Measurements from ENCODE around the gene C1orf232.

Gene C1orf232

GRCh38 chr1:26168410-26169197 lies at the start of gene C1orf232:
TSS of gene C1orf232 (minus strand) at chr1:26168963. CDS start at chr1:26168499, 464 bp downstream.
- no peak for DNase-seq

GRCh38 chr1:26215246-26215645 lies 46.5 kb upstream of the C1orf232 start:
- DNase-seq, result no peak

- no peak for DNase-seq
Observed at GRCh38 chr1:26213335-26213905, 44.7 kb upstream of the C1orf232 start.

- no peak for DNase-seq
Observed at GRCh38 chr1:26212726-26213125, 44.0 kb upstream of the C1orf232 start.

- no peak for DNase-seq
Observed at GRCh38 chr1:26210147-26210870, 41.5 kb upstream of the C1orf232 start.

- no peak for DNase-seq
Observed at GRCh38 chr1:26203642-26204318, 35.0 kb upstream of the C1orf232 start.

GRCh38 chr1:26200413-26200812 lies 31.6 kb upstream of the C1orf232 start:
- DNase-seq, result no peak

GRCh38 chr1:26197813-26198212 lies 29.1 kb upstream of the C1orf232 start:
- no peak for DNase-seq

- DNase-seq, result no peak
Observed at GRCh38 chr1:26197301-26197700, 28.5 kb upstream of the C1orf232 start.

- DNase-seq, result no peak
Observed at GRCh38 chr1:26195805-26196204, 27.0 kb upstream of the C1orf232 start.

- DNase-seq, result no peak
Observed at GRCh38 chr1:26191739-26192138, 23.0 kb upstream of the C1orf232 start.

GRCh38 chr1:26190373-26190987 lies 21.7 kb upstream of the C1orf232 start, which contains the start of gene CATSPER4:
TSS of gene CATSPER4 (plus strand) at chr1:26190602. CDS start at chr1:26190628, 26 bp downstream.
- DNase-seq, result no peak

- DNase-seq, result no peak
Observed at GRCh38 chr1:26189751-26190275, 21.1 kb upstream of the C1orf232 start.

GRCh38 chr1:26189331-26189730 lies 20.6 kb upstream of the C1orf232 start:
- DNase-seq, result no peak

GRCh38 chr1:26188477-26188876 lies 19.7 kb upstream of the C1orf232 start:
- DNase-seq, result no peak

- DNase-seq, result no peak
Observed at GRCh38 chr1:26187882-26188281, 19.1 kb upstream of the C1orf232 start.

GRCh38 chr1:26184883-26185282 lies 16.1 kb upstream of the C1orf232 start:
- no peak for DNase-seq

- DNase-seq, result no peak
Observed at GRCh38 chr1:26184086-26184485, 15.3 kb upstream of the C1orf232 start.

GRCh38 chr1:26182383-26182696 lies 13.6 kb upstream of the C1orf232 start:
- DNase-seq, result no peak

- DNase-seq, result no peak
Observed at GRCh38 chr1:26181586-26182382, 13.0 kb upstream of the C1orf232 start.

GRCh38 chr1:26180010-26180506 lies 11.3 kb upstream of the C1orf232 start:
- DNase-seq, result no peak
